Measurements from ENCODE around the gene PARD3. TPM values are rescaled to one million over a fixed set of nuclear protein-coding genes. Genes with fewer than 3 reads are reported as not detected.

The PARD3 gene
- total RNA-seq, 1 experiment from 2014 or later: 51.8 TPM

DNA sequence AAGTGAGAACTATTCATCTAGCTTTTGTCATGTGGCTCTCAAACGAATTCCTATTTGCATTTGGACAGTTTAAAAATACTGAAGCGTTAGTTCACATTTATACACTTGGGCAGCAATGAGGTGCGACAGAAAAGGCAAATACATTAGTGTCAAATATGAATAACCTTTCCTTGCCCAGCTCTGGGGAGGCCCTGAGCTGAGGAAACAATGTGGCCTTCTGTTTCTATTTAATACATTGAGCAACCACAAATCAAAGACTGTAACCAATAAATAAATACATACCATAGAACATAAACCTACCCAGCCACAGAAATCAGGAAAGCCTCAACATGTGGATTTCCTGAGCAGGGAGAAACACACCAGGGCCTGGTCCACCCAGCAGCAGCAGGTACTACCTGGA, 585.2 kb downstream of the PARD3 start:
- Mint-ChIP-seq H3K4me3 (no peak overlapping the region), H3K27me3 (ENCODE audit: low read depth) (no peaks in the 10 kb centered on the region), H3K4me1 (no peaks in the 10 kb centered on the region), H3K9me3 (peaks cover 7% of the 10 kb centered on the region), H3K36me3 (no peaks in the 10 kb centered on the region), H3K27ac (no peak overlapping the region)
- no peak for DNase-seq (ENCODE audit: low spot score)
- TF ChIP-seq MXD4 (CRISPR knock-in tag; IDR thresholded peaks at IDR 0.05; ENCODE audit: borderline replicate concordance) (no peak), MYBL2 (CRISPR knock-in tag; IDR thresholded peaks at IDR 0.05) (no peak), PREB (CRISPR knock-in tag; IDR thresholded peaks at IDR 0.05; ENCODE audit: borderline replicate concordance) (no peak), PRDM15 (CRISPR knock-in tag; IDR thresholded peaks at IDR 0.05) (no peak), SMAD4 (CRISPR knock-in tag; IDR thresholded peaks at IDR 0.05) (no peak), ZNF317 (CRISPR knock-in tag; IDR thresholded peaks at IDR 0.05; ENCODE audit: borderline replicate concordance, low read depth) (no peak), NR3C1 (CRISPR knock-in tag; conservative IDR thresholded peaks at IDR 0.05; ENCODE audit: low read depth) (no peak), NFYB (CRISPR knock-in tag; conservative IDR thresholded peaks at IDR 0.05; ENCODE audit: low read depth) (no peak), GTF2I (CRISPR knock-in tag; conservative IDR thresholded peaks at IDR 0.05) (no peak), SOX15 (CRISPR knock-in tag; IDR thresholded peaks at IDR 0.05) (no peak), KAT7 (CRISPR knock-in tag; IDR thresholded peaks at IDR 0.05; ENCODE audit: borderline replicate concordance) (no peak)
- TF ChIP-seq, protein P1, sequence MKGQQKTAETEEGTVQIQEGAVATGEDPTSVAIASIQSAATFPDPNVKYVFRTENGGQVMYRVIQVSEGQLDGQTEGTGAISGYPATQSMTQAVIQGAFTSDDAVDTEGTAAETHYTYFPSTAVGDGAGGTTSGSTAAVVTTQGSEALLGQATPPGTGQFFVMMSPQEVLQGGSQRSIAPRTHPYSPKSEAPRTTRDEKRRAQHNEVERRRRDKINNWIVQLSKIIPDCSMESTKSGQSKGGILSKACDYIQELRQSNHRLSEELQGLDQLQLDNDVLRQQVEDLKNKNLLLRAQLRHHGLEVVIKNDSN (CRISPR knock-in tag; IDR thresholded peaks at IDR 0.05): no peak
- POLR2A ChIA-PET: no interaction called here
- ATAC-seq: no peak
- CTCF ChIA-PET: no interaction called here

GRCh38 chr10:34228066-34228465, 587.0 kb downstream of the PARD3 start:
- DNase-seq (ENCODE audit: low spot score): no peak
- no peaks in the 10 kb centered on the region for H3K36me3 Mint-ChIP-seq
- ATAC-seq: no peak
- no peaks in the 10 kb centered on the region for H3K27me3 Mint-ChIP-seq (ENCODE audit: low read depth)
- no peak overlapping the region for H3K27ac Mint-ChIP-seq
- H3K4me3 Mint-ChIP-seq: no peak overlapping the region
- no peaks in the 10 kb centered on the region for H3K4me1 Mint-ChIP-seq
- ChIA-PET POLR2A (no interaction called here), CTCF (no interaction called here)
- peaks cover 7% of the 10 kb centered on the region for H3K9me3 Mint-ChIP-seq
- no peak for TF ChIP-seq ZNF512 (CRISPR knock-in tag; IDR thresholded peaks at IDR 0.05; ENCODE audit: borderline replicate concordance)
- no peak for TF ChIP-seq NR2C2 (CRISPR knock-in tag; IDR thresholded peaks at IDR 0.05)
- TF ChIP-seq ZNF219 (CRISPR knock-in tag; IDR thresholded peaks at IDR 0.05; ENCODE audit: borderline replicate concordance): no peak
- TF ChIP-seq HMGXB4 (CRISPR knock-in tag; IDR thresholded peaks at IDR 0.05): no peak
